IMR-90 (cell line): ENCODE results near the gene IL12RB1. TPM values are rescaled to one million over a fixed set of nuclear protein-coding genes. Genes with fewer than 3 reads are reported as not detected.

Experiments
- ATAC-seq: fragments of 200-7000 bp; cut with Tn5 transposase; 2 replicates; pipeline ENCODE4 v1.9.1; 2020; ENCODE audit warnings: low read depth, mild to moderate bottlenecking, moderate library complexity
- BruUV-seq: library from RNA; stranded (reverse); fragments of 400-500 nt; replicated peaks from 2 replicates; lab custom pipeline; 2021; lab: Mats Ljungman, UMichigan
- CTCF ChIA-PET: fragments of 300-600 bp; formaldehyde crosslinking; extraction: SDS; loops from one replicate; lab custom pipeline; 2021; ENCODE audit warnings: antibody characterized with exemption; lab: Yijun Ruan, JAX
- POLR2A ChIA-PET: fragments of 300-600 bp; sonication (Branson Sonifier 250); formaldehyde crosslinking; loops from one replicate; lab custom pipeline; 2022; ENCODE audit warnings: antibody characterized with exemption; ENCODE audit not compliant: unreplicated experiment; lab: Charles Lee
- DNase-seq: peaks from one replicate; pipeline ENCODE4 v3.0.0; 2013
- H2AFZ ChIP-seq: replicated peaks from 2 replicates; pipeline ENCODE3; 2013; ENCODE audit warnings: low read length, mild to moderate bottlenecking; ENCODE audit not compliant: poor library complexity
- H2AK5ac ChIP-seq: 2 replicates; pipeline ENCODE4 v1.6.1; 2013; ENCODE audit warnings: low read depth, low read length, inconsistent platforms
- H2AK9ac ChIP-seq: replicated peaks from 2 replicates; pipeline ENCODE3; 2013; ENCODE audit warnings: mild to moderate bottlenecking, low read depth, low read length, moderate library complexity; ENCODE audit not compliant: poor library complexity
- H2BK120ac ChIP-seq: 2 replicates; pipeline ENCODE4 v1.6.1; 2013; ENCODE audit warnings: low read depth, low read length, inconsistent platforms
- H2BK15ac ChIP-seq: 3 replicates; pipeline ENCODE4 v1.6.1; 2013; ENCODE audit warnings: low read depth, low read length, inconsistent platforms
- H2BK20ac ChIP-seq: 2 replicates; pipeline ENCODE4 v1.6.1; 2013; ENCODE audit warnings: low read depth, mild to moderate bottlenecking, inconsistent platforms, low read length, moderate library complexity
- H2BK5ac ChIP-seq: 2 replicates; pipeline ENCODE4 v1.6.1; 2013; ENCODE audit warnings: mild to moderate bottlenecking, low read depth, low read length, inconsistent platforms; ENCODE audit not compliant: poor library complexity, severe bottlenecking
- H3K14ac ChIP-seq: replicated peaks from 2 replicates; pipeline ENCODE4 v1.6.1; 2013; ENCODE audit warnings: low read depth, low read length, inconsistent platforms
- H3K18ac ChIP-seq: 2 replicates; pipeline ENCODE4 v1.6.1; 2013; ENCODE audit warnings: low read depth, low read length, control low read depth
- H3K23ac ChIP-seq: 2 replicates; pipeline ENCODE4 v1.6.1; 2013; ENCODE audit warnings: low read depth, low read length, inconsistent platforms
- H3K27ac ChIP-seq: 2 replicates; pipeline ENCODE4 v1.5.1; 2013; ENCODE audit warnings: mild to moderate bottlenecking, control low read depth, low read length; ENCODE audit not compliant: insufficient read depth
- H3K27me3 ChIP-seq: 2 replicates; pipeline ENCODE4 v1.6.1; 2013; ENCODE audit warnings: low read length; ENCODE audit not compliant: control insufficient read depth, insufficient read depth
- H3K36me3 ChIP-seq: 2 replicates; pipeline ENCODE4 v1.6.1; 2013; ENCODE audit warnings: low read length, mixed read lengths; ENCODE audit not compliant: control insufficient read depth, insufficient read depth
- H3K4ac ChIP-seq: 2 replicates; pipeline ENCODE4 v1.6.1; 2013; ENCODE audit warnings: low read depth, low read length, inconsistent platforms
- H3K4me1 ChIP-seq: 2 replicates; pipeline ENCODE4 v1.6.1; 2013; ENCODE audit warnings: low read length, mixed read lengths; ENCODE audit not compliant: control insufficient read depth, insufficient read depth
- H3K4me2 ChIP-seq: 2 replicates; pipeline ENCODE4 v1.6.1; 2013; ENCODE audit warnings: low read depth, mild to moderate bottlenecking, control low read depth, low read length, moderate library complexity
- H3K4me3 ChIP-seq: 2 replicates; pipeline ENCODE4 v1.5.1; 2013; ENCODE audit warnings: low read depth, mild to moderate bottlenecking, control low read depth, low read length, moderate library complexity; ENCODE audit not compliant: insufficient read depth
- H3K56ac ChIP-seq: 2 replicates; pipeline ENCODE4 v1.6.1; 2013; ENCODE audit warnings: low read length, inconsistent platforms; ENCODE audit not compliant: insufficient read depth; ENCODE audit errors: extremely low read depth
- H3K79me1 ChIP-seq, 2 experiments: 2 replicates each; pipeline ENCODE4 v1.6.1; 2013; ENCODE audit warnings: low read length in 2 of 2, inconsistent platforms in 1 of 2, low read depth in 1 of 2
- H3K9ac ChIP-seq: 2 replicates; pipeline ENCODE4 v1.6.1; 2013; ENCODE audit warnings: low read depth, low read length, control low read depth
- H3K9me1 ChIP-seq: 2 replicates; pipeline ENCODE4 v1.6.1; 2013; ENCODE audit warnings: low read length, inconsistent platforms; ENCODE audit not compliant: insufficient read depth
- H3K9me3 ChIP-seq: 2 replicates; pipeline ENCODE4 v1.6.1; 2013; ENCODE audit warnings: low read length; ENCODE audit not compliant: control insufficient read depth, insufficient read depth
- H4K20me1 ChIP-seq: 2 replicates; pipeline ENCODE4 v1.6.1; 2013; ENCODE audit warnings: low read length, inconsistent platforms; ENCODE audit not compliant: insufficient read depth
- H4K5ac ChIP-seq: 2 replicates; pipeline ENCODE4 v1.6.1; 2013; ENCODE audit warnings: mild to moderate bottlenecking, low read depth, low read length, control low read depth
- H4K8ac ChIP-seq, 2 experiments: 2 replicates each; pipeline ENCODE4 v1.6.1; 2013; ENCODE audit warnings: low read depth in 2 of 2, low read length in 2 of 2, control low read depth in 1 of 2, inconsistent platforms in 1 of 2
- H4K91ac ChIP-seq: 2 replicates; pipeline ENCODE4 v1.6.1; 2013; ENCODE audit warnings: low read depth, low read length, inconsistent platforms; ENCODE audit not compliant: insufficient read depth
- BHLHE40 ChIP-seq: fragments of 150-350 bp; IDR thresholded peaks from 2 replicates; pipeline ENCODE4 v1.6.1; 2016; ENCODE audit warnings: mild to moderate bottlenecking, low read depth, low read length
- CEBPB ChIP-seq: IDR thresholded peaks from 2 replicates; pipeline ENCODE4 v1.6.1; 2012; ENCODE audit warnings: low read depth, low read length, improper control_type of control experiment
- CHD1 ChIP-seq: IDR thresholded peaks from 2 replicates; pipeline ENCODE4 v1.6.1; 2012; ENCODE audit warnings: low read depth, low read length, improper control_type of control experiment
- MAFK ChIP-seq: IDR thresholded peaks from 2 replicates; pipeline ENCODE4 v1.6.1; 2012; ENCODE audit warnings: low read depth, low read length, improper control_type of control experiment
- MAZ ChIP-seq: IDR thresholded peaks from 2 replicates; pipeline ENCODE4 v1.6.1; 2012; ENCODE audit warnings: low read depth, mild to moderate bottlenecking, low read length, improper control_type of control experiment, moderate library complexity, borderline replicate concordance
- POLR2A ChIP-seq: IDR thresholded peaks from 2 replicates; pipeline ENCODE4 v1.6.1; 2012; ENCODE audit warnings: mild to moderate bottlenecking, low read depth, low read length
- RAD21 ChIP-seq: IDR thresholded peaks from 2 replicates; pipeline ENCODE4 v1.6.1; 2012; ENCODE audit warnings: low read length, improper control_type of control experiment
- RFX5 ChIP-seq: IDR thresholded peaks from 2 replicates; pipeline ENCODE4 v1.8.0; 2012; ENCODE audit warnings: low read depth, mild to moderate bottlenecking, low read length, moderate library complexity
- SMC3 ChIP-seq: fragments of 150-350 bp; IDR thresholded peaks from 2 replicates; pipeline ENCODE4 v1.6.1; 2016; ENCODE audit warnings: low read depth, mild to moderate bottlenecking, antibody characterized with exemption, low read length, moderate library complexity
- WGBS, 2 experiments: methylation state at CpG; one replicate each; pipeline versions ENCODE4 v1.1.5 to v1.1.7; 2013; ENCODE audit warnings: missing lambda C conversion rate in 2 of 2; ENCODE audit not compliant: insufficient read length in 1 of 2; ENCODE audit errors: extremely low coverage in 2 of 2; 5-methylcytosine and 5-hydroxymethylcytosine counted together
- dilution Hi-C: fragments of 300-500 bp; cut with HindIII; formaldehyde crosslinking; loops from one replicate; pipeline ENCODE4 v1.14.3; 2018; ENCODE audit warnings: low sequenced_read_pairs; ENCODE audit not compliant: unreplicated experiment
- in situ Hi-C: fragments of 300-500 bp; cut with MboI; formaldehyde crosslinking; loops from 3 replicates; pipeline ENCODE4 v1.14.3; 2019; ENCODE audit warnings: low sequenced_read_pairs, inconsistent platforms, mixed read lengths
- intact Hi-C: fragments of 100-400 bp; cut with micrococcal nuclease; formaldehyde crosslinking; loops from 2 replicates; pipeline ENCODE4 v1.10.0; 2022
- polyA plus RNA-seq, 3 experiments: library from polyadenylated mRNA; depleted of rRNA; stranded (reverse); fragments of >200 nt; gene quantifications; 2 replicates each; pipeline ENCODE4 v1.2.3, GENCODE V29; 2012; ENCODE audit warnings: low replicate concordance in 1 of 3
- total RNA-seq: library from RNA; depleted of rRNA; stranded (reverse); fragments of >200 nt; gene quantifications from 2 replicates; pipeline ENCODE4 v1.2.3, GENCODE V29; 2012
- TF ChIP-seq, protein P1 (sequence below): fragments of 150-350 bp; IDR thresholded peaks from 2 replicates; pipeline ENCODE4 v1.6.1; 2016; ENCODE audit warnings: low read depth, mild to moderate bottlenecking, low read length, moderate library complexity, borderline replicate concordance
- TF ChIP-seq, protein P2 (sequence below): fragments of 150-350 bp; IDR thresholded peaks from 2 replicates; pipeline ENCODE4 v1.6.1; 2017; ENCODE audit warnings: mild to moderate bottlenecking, antibody characterized with exemption, low read length, low read depth

Gene IL12RB1
- total and polyA plus RNA-seq, 2 of the 4 experiments (the other 2 are of a cell fraction) = not detected

DNA sequence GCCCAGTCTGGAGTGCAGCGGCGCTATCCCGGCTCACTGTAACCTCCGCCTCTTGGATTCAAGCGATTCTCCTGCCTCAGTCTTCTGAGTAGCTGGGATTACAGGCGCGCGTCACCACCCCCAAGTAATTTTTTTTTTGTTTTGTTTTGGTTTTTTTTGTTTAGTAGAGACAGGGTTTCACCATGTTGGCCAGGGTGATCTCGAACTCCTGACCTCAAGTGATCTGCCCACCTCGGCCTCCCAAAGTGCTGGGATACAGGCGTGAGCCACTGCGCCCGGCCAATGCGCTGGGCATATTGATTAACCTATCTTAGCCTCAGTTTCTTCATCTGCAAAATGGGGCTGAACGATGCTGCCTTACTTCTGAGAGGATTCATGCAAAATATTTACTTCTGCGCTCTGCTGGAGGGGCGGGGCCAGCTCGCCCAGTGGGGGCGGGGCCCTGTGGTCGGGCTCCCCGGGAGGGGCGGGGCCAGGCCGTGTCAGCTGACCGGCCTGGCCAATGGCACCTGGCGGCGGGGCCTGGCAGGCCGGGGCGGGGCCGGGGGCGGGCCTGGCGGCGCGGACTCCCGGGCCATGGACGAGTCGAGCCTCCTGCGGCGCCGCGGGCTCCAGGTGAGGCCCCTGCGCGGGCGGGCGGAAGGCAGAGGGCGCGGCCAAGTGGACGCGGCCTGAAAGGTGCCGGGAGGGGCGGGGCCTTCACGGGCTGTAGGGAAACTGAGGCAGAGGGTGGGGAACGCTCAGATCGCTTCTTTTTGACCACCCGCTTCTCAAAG lies 10.7 kb upstream of the IL12RB1 start, which contains the start of gene MAST3:
TSS of gene MAST3 (plus strand) at position 562 of the 776 bp plus-strand sequence. CDS start at position 577, 15 bp downstream.
- peaks cover 8% of the 10 kb centered on the region; the same call in 1 of the 2 replicates for H3K4me1 ChIP-seq
- H4K8ac ChIP-seq = peak within 1 kb of the TSS; percentile 13 to 42; a peak in 2 of 4 replicates
- no peaks in the 10 kb centered on the region for H4K20me1 ChIP-seq
- 35% methylated on average over 11 of the region's 54 CpGs; no CpG with 5 or more reads in 1 of the 2 experiments for WGBS, 2 experiments
- no peaks in the 10 kb centered on the region for H3K79me1 ChIP-seq
- no peak within 1 kb of the TSS for H2BK20ac ChIP-seq
- peak within 1 kb of the TSS; percentile 82 for H3K4me2 ChIP-seq
- dilution Hi-C loops (no loop called here), in situ Hi-C loops (no loop called here), intact Hi-C loops (no loop called here)
- no TSS peak for BruUV-seq
- CTCF ChIA-PET = no interaction called here
- no peaks in the 10 kb centered on the region for H3K9me1 ChIP-seq
- ATAC-seq (peak; percentile 99), DNase-seq (peak; percentile 67)
- H2BK15ac ChIP-seq = no peak within 1 kb of the TSS
- no peak within 1 kb of the TSS for H3K18ac ChIP-seq
- no peak within 1 kb of the TSS for H3K56ac ChIP-seq
- peak within 1 kb of the TSS; percentile 42 for H3K4me3 ChIP-seq
- no peak within 1 kb of the TSS for H4K91ac ChIP-seq
- TF ChIP-seq CEBPB (no peak), MAFK (no peak), MAZ (peak; percentile 45; the same call in 1 of the 2 replicates), BHLHE40 (no peak), CHD1 (no peak), SMC3 (no peak), RAD21 (no peak), POLR2A (no peak), RFX5 (no peak)
- TF ChIP-seq, protein P1, sequence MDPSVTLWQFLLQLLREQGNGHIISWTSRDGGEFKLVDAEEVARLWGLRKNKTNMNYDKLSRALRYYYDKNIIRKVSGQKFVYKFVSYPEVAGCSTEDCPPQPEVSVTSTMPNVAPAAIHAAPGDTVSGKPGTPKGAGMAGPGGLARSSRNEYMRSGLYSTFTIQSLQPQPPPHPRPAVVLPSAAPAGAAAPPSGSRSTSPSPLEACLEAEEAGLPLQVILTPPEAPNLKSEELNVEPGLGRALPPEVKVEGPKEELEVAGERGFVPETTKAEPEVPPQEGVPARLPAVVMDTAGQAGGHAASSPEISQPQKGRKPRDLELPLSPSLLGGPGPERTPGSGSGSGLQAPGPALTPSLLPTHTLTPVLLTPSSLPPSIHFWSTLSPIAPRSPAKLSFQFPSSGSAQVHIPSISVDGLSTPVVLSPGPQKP = no peak
- TF ChIP-seq, protein P2, sequence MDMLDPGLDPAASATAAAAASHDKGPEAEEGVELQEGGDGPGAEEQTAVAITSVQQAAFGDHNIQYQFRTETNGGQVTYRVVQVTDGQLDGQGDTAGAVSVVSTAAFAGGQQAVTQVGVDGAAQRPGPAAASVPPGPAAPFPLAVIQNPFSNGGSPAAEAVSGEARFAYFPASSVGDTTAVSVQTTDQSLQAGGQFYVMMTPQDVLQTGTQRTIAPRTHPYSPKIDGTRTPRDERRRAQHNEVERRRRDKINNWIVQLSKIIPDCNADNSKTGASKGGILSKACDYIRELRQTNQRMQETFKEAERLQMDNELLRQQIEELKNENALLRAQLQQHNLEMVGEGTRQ = peak; percentile 82
- H3K27me3 ChIP-seq = peaks cover 17% of the 10 kb centered on the region
- no peak within 1 kb of the TSS for H2BK5ac ChIP-seq
- H2AK5ac ChIP-seq = no peak within 1 kb of the TSS
- POLR2A ChIA-PET = interaction anchor here (0.6 kb wide), 1 partner anchor 120 kb away, joined by 3 read pairs; no protein-coding TSS in a partner anchor
- H3K36me3 ChIP-seq = no peaks in the 10 kb centered on the region
- H3K9me3 ChIP-seq = no peaks in the 10 kb centered on the region
- H2AFZ ChIP-seq = peak within 1 kb of the TSS; percentile 82
- H2BK120ac ChIP-seq = no peak within 1 kb of the TSS
- H3K23ac ChIP-seq = peak within 1 kb of the TSS; percentile 59
- no peak within 1 kb of the TSS for H3K14ac ChIP-seq
- 0 out of 2 replicates have a peak within 1 kb of the TSS, but pooled peaks have one; percentile 10 for H3K4ac ChIP-seq
- H4K5ac ChIP-seq = no peak within 1 kb of the TSS
- H3K9ac ChIP-seq = peak within 1 kb of the TSS; percentile 50
- no peak within 1 kb of the TSS for H3K27ac ChIP-seq
- H2AK9ac ChIP-seq = peak within 1 kb of the TSS; percentile 79
